Measurements from ENCODE around the gene CDH2. TPM values are rescaled to one million over a fixed set of nuclear protein-coding genes. Genes with fewer than 3 reads are reported as not detected.

Gene CDH2
- polyA plus RNA-seq, 1 donor (not counting 4 experiments of a cell fraction or from before 2014, with no cell fraction given) = 0.46 TPM

DNA sequence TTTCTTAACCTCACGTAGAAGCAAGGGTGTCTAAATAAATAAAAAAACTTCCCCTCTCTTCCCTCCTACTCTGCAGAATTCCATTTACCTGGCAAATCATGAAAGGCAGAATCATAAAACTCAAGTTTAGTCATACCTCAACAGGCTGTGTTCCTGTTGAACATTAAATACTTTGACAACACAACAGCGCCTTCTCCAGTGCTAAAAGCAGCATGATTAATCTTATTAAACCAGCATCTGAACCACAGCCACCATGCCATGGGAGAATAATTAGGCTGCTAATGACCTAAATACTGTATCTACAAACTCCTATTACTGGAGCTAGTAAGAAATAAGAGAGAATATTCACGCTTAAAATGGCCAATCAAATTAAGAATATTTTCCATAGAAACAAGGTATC lies 68.1 kb downstream of the CDH2 start:
- H2AFZ ChIP-seq (ENCODE audit: control insufficient read depth, low read length) = no peak overlapping the region
- H3K4me3 ChIP-seq (ENCODE audit: control insufficient read depth in 2 of 3, extremely low read depth in 1 of 3, insufficient read depth in 2 of 3, low read depth in 1 of 3, low read length in 3 of 3) = no peak overlapping the region
- no peak for TF ChIP-seq EZH2 (IDR thresholded peaks at IDR 0.05; ENCODE audit: low read length)
- TF ChIP-seq, protein P1, sequence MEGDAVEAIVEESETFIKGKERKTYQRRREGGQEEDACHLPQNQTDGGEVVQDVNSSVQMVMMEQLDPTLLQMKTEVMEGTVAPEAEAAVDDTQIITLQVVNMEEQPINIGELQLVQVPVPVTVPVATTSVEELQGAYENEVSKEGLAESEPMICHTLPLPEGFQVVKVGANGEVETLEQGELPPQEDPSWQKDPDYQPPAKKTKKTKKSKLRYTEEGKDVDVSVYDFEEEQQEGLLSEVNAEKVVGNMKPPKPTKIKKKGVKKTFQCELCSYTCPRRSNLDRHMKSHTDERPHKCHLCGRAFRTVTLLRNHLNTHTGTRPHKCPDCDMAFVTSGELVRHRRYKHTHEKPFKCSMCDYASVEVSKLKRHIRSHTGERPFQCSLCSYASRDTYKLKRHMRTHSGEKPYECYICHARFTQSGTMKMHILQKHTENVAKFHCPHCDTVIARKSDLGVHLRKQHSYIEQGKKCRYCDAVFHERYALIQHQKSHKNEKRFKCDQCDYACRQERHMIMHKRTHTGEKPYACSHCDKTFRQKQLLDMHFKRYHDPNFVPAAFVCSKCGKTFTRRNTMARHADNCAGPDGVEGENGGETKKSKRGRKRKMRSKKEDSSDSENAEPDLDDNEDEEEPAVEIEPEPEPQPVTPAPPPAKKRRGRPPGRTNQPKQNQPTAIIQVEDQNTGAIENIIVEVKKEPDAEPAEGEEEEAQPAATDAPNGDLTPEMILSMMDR (optimal IDR thresholded peaks at IDR 0.05 in 1 of 3, IDR thresholded peaks at IDR 0.05 in 1 of 3, conservative IDR thresholded peaks at IDR 0.05 in 1 of 3; ENCODE audit: extremely low read depth in 1 of 3, insufficient read depth in 2 of 3, low read length in 3 of 3) = peak; percentile 18 to 34 (median 22)
- peak; percentile 76 for FAIRE-seq
- H3K79me2 ChIP-seq (ENCODE audit: control insufficient read depth, insufficient read depth, low read length) = no peaks in the 10 kb centered on the region
- no peak for DNase-seq (ENCODE audit: low read depth, low spot score)
- no peaks in the 10 kb centered on the region for H3K27me3 ChIP-seq (ENCODE audit: control insufficient read depth, extremely low read depth, insufficient read depth, low read length)
- H4K20me1 ChIP-seq (ENCODE audit: control insufficient read depth, extremely low read depth, insufficient read depth, low read length) = no peaks in the 10 kb centered on the region
- H3K27ac ChIP-seq (ENCODE audit: control insufficient read depth, insufficient read depth, low read length) = no peak overlapping the region
- dilution Hi-C loops (cut with MboI; ENCODE audit: extremely low pct_ligation_motif_present, low sequenced_read_pairs) = no loop called here
- H3K4me2 ChIP-seq (ENCODE audit: control insufficient read depth, extremely low read depth, insufficient read depth, low read depth, low read length) = no peak overlapping the region
- H3K36me3 ChIP-seq (ENCODE audit: control insufficient read depth in 2 of 2, extremely low read depth in 1 of 2, insufficient read depth in 2 of 2, low read length in 2 of 2) = no peaks in the 10 kb centered on the region
- H3K4me1 ChIP-seq (ENCODE audit: control insufficient read depth, extremely low read depth, insufficient read depth, low read length) = no peaks in the 10 kb centered on the region
- H3K9me1 ChIP-seq (ENCODE audit: control insufficient read depth, extremely low read depth, insufficient read depth, low read length) = no peaks in the 10 kb centered on the region
- no peaks in the 10 kb centered on the region for H3K9me3 ChIP-seq (ENCODE audit: control insufficient read depth, low read depth, low read length)
- no peak overlapping the region for H3K9ac ChIP-seq (ENCODE audit: control insufficient read depth, extremely low read depth, insufficient read depth, low read length)

DNA sequence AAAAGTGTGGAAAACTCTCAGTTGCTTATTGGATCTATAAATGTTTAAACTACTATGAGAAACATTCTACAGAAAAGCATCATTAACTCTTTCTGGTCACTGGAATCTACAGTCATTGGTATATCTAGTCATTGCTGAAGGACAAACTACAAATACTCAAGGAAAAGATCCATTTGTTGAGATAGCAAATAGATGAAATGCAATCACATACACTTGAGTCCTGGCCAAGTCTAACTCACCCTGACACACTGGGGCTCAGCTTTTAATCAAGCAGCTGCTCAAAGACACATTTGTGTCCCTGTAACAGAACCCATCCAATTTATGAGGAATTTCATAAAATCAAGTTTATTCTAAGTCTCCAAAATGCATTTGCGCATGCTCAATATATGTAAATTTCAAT lies 68.7 kb downstream of the CDH2 start:
- no peak overlapping the region for H3K4me2 ChIP-seq (ENCODE audit: control insufficient read depth, extremely low read depth, insufficient read depth, low read depth, low read length)
- TF ChIP-seq EZH2 (IDR thresholded peaks at IDR 0.05; ENCODE audit: low read length) = no peak
- TF ChIP-seq, protein P1 (optimal IDR thresholded peaks at IDR 0.05 in 1 of 3, IDR thresholded peaks at IDR 0.05 in 1 of 3, conservative IDR thresholded peaks at IDR 0.05 in 1 of 3; ENCODE audit: extremely low read depth in 1 of 3, insufficient read depth in 2 of 3, low read length in 3 of 3) = no peak
- H2AFZ ChIP-seq (ENCODE audit: control insufficient read depth, low read length) = no peak overlapping the region
- no peaks in the 10 kb centered on the region for H3K9me1 ChIP-seq (ENCODE audit: control insufficient read depth, extremely low read depth, insufficient read depth, low read length)
- no peaks in the 10 kb centered on the region for H3K79me2 ChIP-seq (ENCODE audit: control insufficient read depth, insufficient read depth, low read length)
- H3K4me1 ChIP-seq (ENCODE audit: control insufficient read depth, extremely low read depth, insufficient read depth, low read length) = no peaks in the 10 kb centered on the region
- no peak overlapping the region for H3K4me3 ChIP-seq (ENCODE audit: control insufficient read depth in 2 of 3, extremely low read depth in 1 of 3, insufficient read depth in 2 of 3, low read depth in 1 of 3, low read length in 3 of 3)
- no peak overlapping the region for H3K9ac ChIP-seq (ENCODE audit: control insufficient read depth, extremely low read depth, insufficient read depth, low read length)
- H3K36me3 ChIP-seq (ENCODE audit: control insufficient read depth in 2 of 2, extremely low read depth in 1 of 2, insufficient read depth in 2 of 2, low read length in 2 of 2) = no peaks in the 10 kb centered on the region
- H4K20me1 ChIP-seq (ENCODE audit: control insufficient read depth, extremely low read depth, insufficient read depth, low read length) = no peaks in the 10 kb centered on the region
- FAIRE-seq (no peak), DNase-seq (ENCODE audit: low read depth, low spot score) (no peak)
- H3K9me3 ChIP-seq (ENCODE audit: control insufficient read depth, low read depth, low read length) = no peaks in the 10 kb centered on the region
- no peak overlapping the region for H3K27ac ChIP-seq (ENCODE audit: control insufficient read depth, insufficient read depth, low read length)
- H3K27me3 ChIP-seq (ENCODE audit: control insufficient read depth, extremely low read depth, insufficient read depth, low read length) = no peaks in the 10 kb centered on the region
- dilution Hi-C loops (cut with MboI; ENCODE audit: extremely low pct_ligation_motif_present, low sequenced_read_pairs) = no loop called here

All from keratinocyte (primary cell).